ENCODE results near the gene FRS3. TPM values are rescaled to one million over a fixed set of nuclear protein-coding genes. Genes with fewer than 3 reads are reported as not detected.

FRS3 gene, protein sequence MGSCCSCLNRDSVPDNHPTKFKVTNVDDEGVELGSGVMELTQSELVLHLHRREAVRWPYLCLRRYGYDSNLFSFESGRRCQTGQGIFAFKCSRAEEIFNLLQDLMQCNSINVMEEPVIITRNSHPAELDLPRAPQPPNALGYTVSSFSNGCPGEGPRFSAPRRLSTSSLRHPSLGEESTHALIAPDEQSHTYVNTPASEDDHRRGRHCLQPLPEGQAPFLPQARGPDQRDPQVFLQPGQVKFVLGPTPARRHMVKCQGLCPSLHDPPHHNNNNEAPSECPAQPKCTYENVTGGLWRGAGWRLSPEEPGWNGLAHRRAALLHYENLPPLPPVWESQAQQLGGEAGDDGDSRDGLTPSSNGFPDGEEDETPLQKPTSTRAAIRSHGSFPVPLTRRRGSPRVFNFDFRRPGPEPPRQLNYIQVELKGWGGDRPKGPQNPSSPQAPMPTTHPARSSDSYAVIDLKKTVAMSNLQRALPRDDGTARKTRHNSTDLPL
- total RNA-seq, result 3.3 and 3.4 TPM in 2 replicates

DNA sequence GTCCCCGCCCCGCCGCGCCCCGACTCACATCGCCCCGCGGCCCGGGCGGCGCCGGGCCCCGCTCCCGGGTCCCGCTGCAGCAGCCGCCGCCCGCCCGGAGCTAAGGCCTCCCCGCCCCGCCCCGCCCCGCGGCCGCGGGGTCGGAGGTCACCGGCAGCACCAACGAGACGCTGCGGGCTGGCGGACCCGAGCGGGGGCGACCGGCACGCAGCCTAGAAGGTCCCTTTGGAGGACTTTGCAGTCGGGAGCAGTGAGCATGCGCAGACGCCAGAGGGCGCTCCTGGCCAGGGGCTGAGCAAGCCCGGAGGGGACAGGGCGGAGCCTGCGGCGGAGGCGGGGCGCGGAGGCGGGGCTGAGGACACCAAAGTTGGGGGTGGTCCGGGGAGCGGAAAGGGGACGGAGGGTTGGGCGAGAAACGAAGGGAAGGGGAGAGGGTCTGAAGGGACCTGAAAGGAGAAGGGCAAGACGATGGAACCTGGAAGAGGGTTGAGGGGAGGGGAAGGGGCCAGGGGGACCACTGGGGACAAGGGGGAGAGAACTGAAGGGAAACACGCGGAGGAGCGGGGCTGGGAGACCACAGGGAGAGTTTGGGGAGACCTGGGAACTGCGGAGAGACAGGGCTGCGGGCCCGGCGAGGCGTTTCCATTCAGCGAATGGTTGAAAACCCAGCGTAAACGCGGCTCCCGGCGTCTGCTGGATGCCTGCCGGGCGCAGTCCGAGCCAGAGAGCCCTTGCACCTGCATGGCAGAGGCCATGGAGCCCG, at the start of gene FRS3:
Gene FRS3, minus strand, starts transcription at position 113 of the 763 bp plus-strand sequence. CDS start 2,913 bp downstream, outside the sequence.

DNA sequence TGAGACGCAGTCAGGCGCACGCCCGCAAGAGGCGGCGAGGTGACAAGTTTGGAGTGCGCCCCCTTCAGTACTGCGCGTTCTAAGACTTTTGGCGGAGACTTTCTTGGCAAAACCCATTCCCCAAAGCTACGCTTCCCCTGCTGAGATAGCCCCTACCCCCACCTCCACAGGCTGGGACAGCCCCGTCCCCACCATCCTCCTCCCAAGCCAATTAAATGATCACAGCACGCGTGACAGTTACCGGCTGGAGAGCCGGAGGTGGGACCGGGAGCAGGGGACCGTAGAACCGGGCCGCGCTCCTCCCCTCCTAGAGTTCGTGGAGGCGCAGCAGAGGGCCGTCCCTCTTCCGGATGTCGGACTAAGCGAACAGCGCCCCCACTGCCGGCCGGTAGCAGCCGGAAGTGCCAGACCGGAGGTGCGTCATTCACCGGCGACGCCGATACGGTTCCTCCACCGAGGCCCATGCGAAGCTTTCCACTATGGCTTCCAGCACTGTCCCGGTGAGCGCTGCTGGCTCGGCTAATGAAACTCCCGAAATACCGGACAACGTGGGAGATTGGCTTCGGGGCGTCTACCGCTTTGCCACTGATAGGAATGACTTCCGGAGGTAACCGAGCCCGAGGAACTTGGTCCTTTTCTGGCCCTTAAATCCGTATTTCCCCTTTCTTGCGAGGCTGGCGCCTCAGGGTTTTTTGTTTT, 7.7 kb upstream of the FRS3 start, which contains the start of gene TOMM6:
Gene TOMM6, plus strand, starts transcription at position 476 of the 699 bp plus-strand sequence. Its CDS starts 4 bp downstream, at position 480.

DNA sequence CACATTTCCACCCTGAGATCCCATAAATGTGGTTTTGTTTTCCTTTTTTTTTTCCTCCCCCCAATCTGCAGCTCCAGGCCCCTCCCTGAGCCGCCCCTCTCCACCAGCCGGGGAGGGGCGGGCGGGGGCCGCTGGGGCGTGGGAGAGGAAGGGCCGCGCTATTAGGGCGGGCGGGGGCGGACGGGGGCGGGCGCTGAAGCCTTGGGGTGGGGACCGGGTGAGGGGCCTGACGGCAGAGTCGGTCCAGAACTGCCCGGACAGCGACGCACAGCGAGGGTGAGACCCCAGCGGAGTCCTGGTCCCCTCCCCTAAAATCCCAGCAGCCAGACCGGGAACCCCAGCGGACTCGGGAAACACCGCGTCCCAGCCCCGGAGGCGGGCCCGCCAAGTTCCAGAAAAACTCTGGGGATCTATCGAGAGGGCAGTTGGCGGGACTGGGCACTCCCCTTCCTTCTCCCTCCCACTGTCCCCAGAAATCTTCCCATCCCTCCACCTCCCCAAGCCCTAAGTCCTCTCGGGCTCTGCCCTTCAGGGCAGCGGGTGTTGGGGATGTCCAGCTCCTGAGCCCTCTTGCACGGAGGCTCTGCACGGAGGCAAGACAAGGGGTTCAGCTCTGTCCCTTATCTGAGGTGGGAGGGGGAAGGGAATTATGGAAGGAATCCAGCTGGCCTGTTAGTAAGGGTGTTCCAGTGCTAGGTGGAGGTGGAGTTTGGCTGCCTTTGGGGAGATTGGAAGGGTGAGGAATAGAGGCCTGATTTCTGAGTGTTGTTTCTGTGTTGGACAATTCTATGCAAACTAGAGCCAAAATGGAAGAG, 1.1 kb upstream of the FRS3 start, which contains the start of gene PRICKLE4:
Gene PRICKLE4, plus strand, starts transcription at position 232 of the 815 bp plus-strand sequence. CDS start 2,692 bp downstream, outside the sequence.

DNA sequence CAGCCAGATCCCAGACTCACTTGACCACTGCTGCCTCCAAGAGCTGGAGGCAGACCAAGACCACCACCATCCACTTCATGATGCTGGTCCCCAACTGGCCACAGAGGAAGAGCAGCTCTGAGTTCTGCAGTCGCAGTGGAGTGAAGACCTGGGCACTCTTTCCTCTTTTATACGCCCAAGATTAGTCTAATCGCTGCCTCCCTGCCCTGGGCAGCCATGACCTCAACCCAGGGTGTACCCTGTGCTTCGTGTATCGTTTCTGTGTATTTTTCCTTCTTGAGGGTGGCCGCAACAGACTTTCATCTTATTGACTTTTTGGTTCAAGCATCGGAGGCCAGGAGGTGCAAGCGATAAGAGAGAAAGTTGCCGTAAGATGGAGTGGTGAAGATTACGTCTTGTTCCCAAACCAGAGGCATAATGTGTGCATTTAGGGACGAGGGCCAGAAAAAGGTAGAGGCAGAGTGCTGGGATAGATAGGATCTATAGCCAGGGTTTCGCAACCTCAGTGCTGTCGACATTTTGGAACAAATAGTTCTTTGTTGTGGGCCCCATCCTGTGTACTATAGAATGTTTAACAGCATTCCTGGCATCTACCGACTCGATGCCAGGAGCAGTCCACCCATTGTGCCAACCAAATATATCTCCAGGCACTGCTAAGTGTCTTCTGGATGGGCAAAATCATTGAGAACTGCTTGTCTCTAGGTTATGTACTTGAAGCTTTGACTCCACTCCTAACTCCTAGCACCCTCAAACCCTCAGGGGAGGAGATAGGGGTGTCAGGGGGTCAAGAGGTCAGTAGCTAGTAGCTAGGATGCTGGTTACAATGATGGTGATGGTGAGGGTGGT, 32.2 kb downstream of the FRS3 start, which contains the start of gene PGC:
Gene PGC, minus strand, starts transcription at position 142 of the 846 bp plus-strand sequence. Its CDS starts 63 bp downstream, at position 79.

DNA sequence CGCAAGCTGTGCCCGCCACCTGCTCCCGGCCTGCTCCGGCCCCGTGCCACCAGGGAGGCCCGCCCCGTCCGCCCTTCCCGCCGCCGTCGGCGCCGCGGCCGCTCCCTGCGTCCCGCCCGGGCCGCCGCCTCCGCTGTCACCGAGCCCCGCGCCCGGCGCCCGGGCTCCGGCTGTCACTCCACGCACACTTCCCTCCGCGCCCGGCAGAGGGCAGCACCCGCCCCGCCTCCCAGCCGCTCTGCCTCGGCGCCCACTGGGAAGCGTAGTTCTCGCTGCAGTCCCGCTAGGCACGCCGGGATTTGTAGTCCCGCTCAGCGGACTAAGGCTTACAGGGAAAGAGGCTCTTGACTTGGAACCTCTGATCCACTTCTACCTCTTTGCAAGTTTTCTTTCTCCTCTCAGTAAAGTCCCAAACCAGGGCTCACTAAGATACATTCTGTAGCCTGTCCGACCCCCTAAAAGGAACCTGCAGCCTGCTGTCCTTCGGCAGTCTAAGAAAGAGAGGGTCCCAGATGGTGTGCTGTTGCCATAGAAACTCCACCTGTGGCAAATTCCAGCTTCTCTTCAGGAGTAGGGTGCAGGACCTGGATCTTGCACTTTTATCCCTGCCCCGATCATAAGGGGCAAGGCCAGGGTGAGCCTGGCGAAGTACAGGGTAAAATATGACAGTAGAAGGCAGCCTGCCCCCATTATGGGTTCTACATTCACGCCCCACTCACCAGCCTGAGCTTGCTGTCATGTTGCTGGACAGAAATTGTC, 44.1 kb downstream of the FRS3 start, which contains the start of gene TFEB:
Gene TFEB, minus strand, starts transcription at position 182 of the 759 bp plus-strand sequence. CDS start 44,395 bp downstream, outside the sequence.

Other genes starting within 250 kb of the FRS3 start
- 3.2 and 3.7 TPM in 2 replicates for gene FOXP4, start 233.5 kb downstream of the FRS3 start, total RNA-seq
- gene MDFI, start 141.4 kb downstream of the FRS3 start, total RNA-seq, result 7.0 and 7.6 TPM in 2 replicates
- gene TFEB, start 44.3 kb downstream of the FRS3 start, total RNA-seq, result 3.7 and 4.0 TPM in 2 replicates
- gene PGC, start 32.5 kb downstream of the FRS3 start, total RNA-seq, result not detected in 2 replicates
- not detected in 2 replicates for gene PRICKLE4, start 882 bp upstream of the FRS3 start, total RNA-seq
- 367 and 380 TPM in 2 replicates for gene TOMM6, start 7.8 kb upstream of the FRS3 start, total RNA-seq
- 0.59 and 0.84 TPM in 2 replicates for gene USP49, start 115.5 kb upstream of the FRS3 start, total RNA-seq
- 18.0 and 19.8 TPM in 2 replicates for gene MED20, start 141.2 kb upstream of the FRS3 start, total RNA-seq
- 12.5 and 12.9 TPM in 2 replicates for gene BYSL, start 141.6 kb upstream of the FRS3 start, total RNA-seq
- 104 and 105 TPM in 2 replicates for gene CCND3, start 161.9 kb upstream of the FRS3 start, total RNA-seq